Hepatocyte (in vitro differentiated cells): ENCODE data around the gene NCAM1.

ENCODE experiments used
- EZH2 ChIP-seq: fragments of 200-600 bp; sonication (generic); IDR thresholded peaks from 2 replicates; pipeline ENCODE4 v1.6.1; 2016; ENCODE audit warnings: antibody characterized with exemption, mild to moderate bottlenecking, borderline replicate concordance
- EZH2phosphoT487 ChIP-seq: fragments of 200-600 bp; sonication (generic); IDR thresholded peaks from one replicate; pipeline ENCODE4 v1.6.1; 2018; ENCODE audit warnings: antibody characterized with exemption, mild to moderate bottlenecking, low read depth, moderate library complexity; ENCODE audit not compliant: unreplicated experiment, severe bottlenecking
- TF ChIP-seq, protein P1 (sequence below): fragments of 200-600 bp; sonication (generic); IDR thresholded peaks from 2 replicates; pipeline ENCODE4 v1.5.1; 2016; ENCODE audit warnings: antibody characterized with exemption, mild to moderate bottlenecking; ENCODE audit not compliant: poor library complexity

DNA sequence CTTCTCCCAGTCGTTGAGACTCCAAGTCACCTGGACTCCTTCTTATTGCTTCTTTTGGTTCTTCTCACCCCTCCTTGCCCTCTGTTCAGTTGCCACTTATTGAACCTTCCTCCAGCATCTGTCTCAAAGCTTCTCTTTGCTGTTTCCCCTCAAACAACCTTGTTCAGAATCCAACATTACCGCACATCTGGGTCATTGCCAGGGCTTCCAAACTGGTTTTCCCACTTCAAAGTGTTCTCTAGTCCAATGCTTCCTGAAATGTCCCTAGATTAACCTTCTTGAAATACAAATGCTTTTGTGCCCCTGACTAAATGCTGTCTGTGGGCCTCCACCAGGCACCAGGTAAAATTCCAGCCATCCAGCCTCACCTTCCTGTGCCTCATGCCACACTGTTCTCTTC is 252.3 kb downstream of the NCAM1 start:
- TF ChIP-seq, protein P1, sequence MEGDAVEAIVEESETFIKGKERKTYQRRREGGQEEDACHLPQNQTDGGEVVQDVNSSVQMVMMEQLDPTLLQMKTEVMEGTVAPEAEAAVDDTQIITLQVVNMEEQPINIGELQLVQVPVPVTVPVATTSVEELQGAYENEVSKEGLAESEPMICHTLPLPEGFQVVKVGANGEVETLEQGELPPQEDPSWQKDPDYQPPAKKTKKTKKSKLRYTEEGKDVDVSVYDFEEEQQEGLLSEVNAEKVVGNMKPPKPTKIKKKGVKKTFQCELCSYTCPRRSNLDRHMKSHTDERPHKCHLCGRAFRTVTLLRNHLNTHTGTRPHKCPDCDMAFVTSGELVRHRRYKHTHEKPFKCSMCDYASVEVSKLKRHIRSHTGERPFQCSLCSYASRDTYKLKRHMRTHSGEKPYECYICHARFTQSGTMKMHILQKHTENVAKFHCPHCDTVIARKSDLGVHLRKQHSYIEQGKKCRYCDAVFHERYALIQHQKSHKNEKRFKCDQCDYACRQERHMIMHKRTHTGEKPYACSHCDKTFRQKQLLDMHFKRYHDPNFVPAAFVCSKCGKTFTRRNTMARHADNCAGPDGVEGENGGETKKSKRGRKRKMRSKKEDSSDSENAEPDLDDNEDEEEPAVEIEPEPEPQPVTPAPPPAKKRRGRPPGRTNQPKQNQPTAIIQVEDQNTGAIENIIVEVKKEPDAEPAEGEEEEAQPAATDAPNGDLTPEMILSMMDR, result no peak
- TF ChIP-seq EZH2phosphoT487, result no peak
- no peak for TF ChIP-seq EZH2
